ENCODE results near the gene PLA2G2C. TPM values are rescaled to one million over a fixed set of nuclear protein-coding genes. Genes with fewer than 3 reads are reported as not detected.

Gene PLA2G2C
- total RNA-seq, 3 donors from 2014 or later (not counting 1 experiment from before 2014, with no cell fraction given), result not detected

- no peak overlapping the region for H3K4me3 Mint-ChIP-seq
- Histone ChIP-seq H3K4me1 (ENCODE audit: control insufficient read depth, insufficient read depth, low read length) (peaks cover 5% of the 10 kb centered on the region), H3K4me3 (ENCODE audit: low read length) (no peak overlapping the region), H3K27me3 (ENCODE audit: control insufficient read depth, insufficient read depth, low read length) (no peaks in the 10 kb centered on the region), H3K9me3 (ENCODE audit: control insufficient read depth, insufficient read depth, low read length) (no peaks in the 10 kb centered on the region), H3K27ac (ENCODE audit: low read length) (no peak overlapping the region), H3K36me3 (ENCODE audit: control insufficient read depth, insufficient read depth, low read length) (no peaks in the 10 kb centered on the region)
- H3K27ac Mint-ChIP-seq, result no peak overlapping the region
- H3K27me3 Mint-ChIP-seq (ENCODE audit: low read depth in 2 of 2), result peaks cover 11 to 12% of the 10 kb centered on the region in 2 donors
- no peaks in the 10 kb centered on the region for H3K9me3 Mint-ChIP-seq
- TF ChIP-seq CTCF (IDR thresholded peaks at IDR 0.05), result no peak
- ATAC-seq (no peak), DNase-seq (no peak)
- H3K4me1 Mint-ChIP-seq, result no peaks in the 10 kb centered on the region
- no peaks in the 10 kb centered on the region for H3K36me3 Mint-ChIP-seq
- intact Hi-C loops (cut with micrococcal nuclease), result no loop called here
- 37% methylated on average over 8 of the region's 10 CpGs for WGBS (ENCODE audit: insufficient coverage)
Measured at GRCh38 chr1:20123722-20124455, 62.4 kb downstream of the PLA2G2C start.

GRCh38 chr1:20120796-20121195, 65.5 kb downstream of the PLA2G2C start:
- Histone ChIP-seq H3K27me3 (ENCODE audit: control insufficient read depth, insufficient read depth, low read length) (no peaks in the 10 kb centered on the region), H3K4me1 (ENCODE audit: control insufficient read depth, insufficient read depth, low read length) (peaks cover 5% of the 10 kb centered on the region), H3K4me3 (ENCODE audit: low read length) (no peak overlapping the region), H3K27ac (ENCODE audit: low read length) (no peak overlapping the region), H3K9me3 (ENCODE audit: control insufficient read depth, insufficient read depth, low read length) (no peaks in the 10 kb centered on the region), H3K36me3 (ENCODE audit: control insufficient read depth, insufficient read depth, low read length) (no peaks in the 10 kb centered on the region)
- Mint-ChIP-seq H3K27ac (no peak overlapping the region), H3K36me3 (no peaks in the 10 kb centered on the region), H3K4me3 (no peak overlapping the region), H3K9me3 (no peaks in the 10 kb centered on the region), H3K4me1 (no peaks in the 10 kb centered on the region), H3K27me3 (ENCODE audit: low read depth in 2 of 2) (peaks cover 20 to 21% of the 10 kb centered on the region in 2 donors)
- 96% methylated on average over 4 of the region's 4 CpGs for WGBS (ENCODE audit: insufficient coverage)
- no peak for TF ChIP-seq CTCF (IDR thresholded peaks at IDR 0.05)
- no peak for DNase-seq
- intact Hi-C loops (cut with micrococcal nuclease), result no loop called here
- ATAC-seq, result no peak

GRCh38 chr1:20119347-20119746, 67.0 kb downstream of the PLA2G2C start, which contains the start of gene PLA2G2D:
Gene PLA2G2D, minus strand, starts transcription at chr1:20119536. Its CDS starts 38 bp downstream, at chr1:20119498.
- Mint-ChIP-seq H3K27ac (no peak within 1 kb of the TSS), H3K4me1 (no peaks in the 10 kb centered on the region), H3K4me3 (no peak within 1 kb of the TSS), H3K9me3 (no peaks in the 10 kb centered on the region), H3K36me3 (no peaks in the 10 kb centered on the region), H3K27me3 (ENCODE audit: low read depth in 2 of 2) (peaks cover 15 to 21% of the 10 kb centered on the region in 2 donors)
- DNase-seq (no peak), ATAC-seq (no peak)
- no peak for TF ChIP-seq CTCF (IDR thresholded peaks at IDR 0.05)
- Histone ChIP-seq H3K36me3 (ENCODE audit: control insufficient read depth, insufficient read depth, low read length) (no peaks in the 10 kb centered on the region), H3K4me1 (ENCODE audit: control insufficient read depth, insufficient read depth, low read length) (peaks cover 5% of the 10 kb centered on the region), H3K4me3 (ENCODE audit: low read length) (no peak within 1 kb of the TSS), H3K9me3 (ENCODE audit: control insufficient read depth, insufficient read depth, low read length) (no peaks in the 10 kb centered on the region), H3K27ac (ENCODE audit: low read length) (no peak within 1 kb of the TSS), H3K27me3 (ENCODE audit: control insufficient read depth, insufficient read depth, low read length) (no peaks in the 10 kb centered on the region)
- intact Hi-C loops (cut with micrococcal nuclease), result no loop called here
- 89% methylated on average over 2 of the region's 2 CpGs for WGBS (ENCODE audit: insufficient coverage)

- Mint-ChIP-seq H3K36me3 (no peaks in the 10 kb centered on the region), H3K9me3 (no peaks in the 10 kb centered on the region), H3K27me3 (ENCODE audit: low read depth in 2 of 2) (peaks cover 15 to 29% of the 10 kb centered on the region in 2 donors), H3K4me1 (no peaks in the 10 kb centered on the region), H3K27ac (no peak overlapping the region), H3K4me3 (no peak overlapping the region)
- ATAC-seq (no peak), DNase-seq (no peak)
- H3K9me3 ChIP-seq (ENCODE audit: control insufficient read depth, insufficient read depth, low read length), result no peaks in the 10 kb centered on the region
- no peaks in the 10 kb centered on the region for H3K27me3 ChIP-seq (ENCODE audit: control insufficient read depth, insufficient read depth, low read length)
- H3K4me3 ChIP-seq (ENCODE audit: low read length), result no peak overlapping the region
- intact Hi-C loops (cut with micrococcal nuclease), result no loop called here
- H3K4me1 ChIP-seq (ENCODE audit: control insufficient read depth, insufficient read depth, low read length), result peaks cover 5% of the 10 kb centered on the region
- no peaks in the 10 kb centered on the region for H3K36me3 ChIP-seq (ENCODE audit: control insufficient read depth, insufficient read depth, low read length)
- no peak for TF ChIP-seq CTCF (IDR thresholded peaks at IDR 0.05)
- no peak overlapping the region for H3K27ac ChIP-seq (ENCODE audit: low read length)
Measured at GRCh38 chr1:20117236-20117635, 69.1 kb downstream of the PLA2G2C start.

All from natural killer cell (primary cell).